ENCODE measurements around the gene KLF5. TPM values are rescaled to one million over a fixed set of nuclear protein-coding genes. Genes with fewer than 3 reads are reported as not detected.

Gene KLF5
- polyA plus RNA-seq, 3 donors, result 1.8 to 6.5 (median 3.6) TPM

DNA sequence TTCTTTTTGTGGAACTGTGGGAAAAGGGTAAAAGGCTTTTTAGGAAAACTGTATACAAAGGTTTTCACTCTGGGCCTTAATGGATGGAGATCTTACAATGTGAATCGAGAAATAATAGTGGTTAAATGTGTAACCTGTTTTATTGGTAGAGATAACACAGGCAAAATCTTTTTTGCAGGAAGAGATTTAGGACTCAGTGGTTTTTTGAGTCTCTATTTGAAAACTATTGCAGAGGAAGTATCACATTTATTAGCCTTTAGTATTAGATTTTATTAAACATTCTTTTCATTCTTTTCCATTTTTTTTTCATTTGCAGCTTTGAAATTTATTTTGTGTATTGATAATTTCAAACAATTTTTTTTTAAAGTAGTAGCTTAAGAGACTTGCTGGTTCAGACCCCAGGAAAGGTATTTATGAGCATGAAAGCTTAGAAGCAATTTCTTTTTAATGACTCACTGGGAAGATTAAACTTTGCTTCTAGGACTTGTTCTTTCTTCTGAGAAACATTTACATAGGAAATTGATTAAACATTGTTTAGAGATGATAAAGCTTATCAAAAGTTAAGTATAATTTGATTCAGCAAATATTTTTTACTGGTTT lies 10.5 kb downstream of the KLF5 start:
- Histone ChIP-seq H3K4me2 (replicated peaks; ENCODE audit: extremely low read depth, low read length, poor library complexity, severe bottlenecking) (no peak overlapping the region), H3K79me2 (ENCODE audit: insufficient read depth, low read length) (no peaks in the 10 kb centered on the region), H3K9me3 (replicated peaks in 1 of 2; ENCODE audit: control insufficient read depth in 1 of 2, insufficient read depth in 1 of 2, low read length in 2 of 2) (no peaks in the 10 kb centered on the region), H3K4me3 (replicated peaks in 1 of 3; ENCODE audit: low read depth in 2 of 3, low read length in 3 of 3) (no peak overlapping the region), H3K4me1 (ENCODE audit: control insufficient read depth in 1 of 2, insufficient read depth in 2 of 2, low read length in 2 of 2) (peaks cover 0 to 4% of the 10 kb centered on the region in 2 donors), H2AFZ (ENCODE audit: insufficient read depth, low read depth, low read length, poor library complexity, severe bottlenecking) (no peak overlapping the region), H3K9ac (ENCODE audit: insufficient read depth, low read length, poor library complexity, severe bottlenecking) (no peak overlapping the region), H3K36me3 (replicated peaks in 1 of 2; ENCODE audit: control insufficient read depth in 1 of 2, insufficient read depth in 2 of 2, low read length in 2 of 2) (no peaks in the 10 kb centered on the region), H4K20me1 (ENCODE audit: insufficient read depth, low read length) (no peaks in the 10 kb centered on the region), H3K27ac (ENCODE audit: low read depth in 1 of 2, low read length in 2 of 2) (no peak overlapping the region), H3K27me3 (ENCODE audit: control insufficient read depth in 2 of 2, insufficient read depth in 2 of 2, low read length in 2 of 2) (no peaks in the 10 kb centered on the region)
- no peak for DNase-seq
- intact Hi-C loops (cut with micrococcal nuclease), result no loop called here
- H3K4me1 Mint-ChIP-seq, result peaks cover 13% of the 10 kb centered on the region
- peaks cover 7 to 8% of the 10 kb centered on the region in 2 donors for H3K36me3 Mint-ChIP-seq
- TF ChIP-seq, protein P1, sequence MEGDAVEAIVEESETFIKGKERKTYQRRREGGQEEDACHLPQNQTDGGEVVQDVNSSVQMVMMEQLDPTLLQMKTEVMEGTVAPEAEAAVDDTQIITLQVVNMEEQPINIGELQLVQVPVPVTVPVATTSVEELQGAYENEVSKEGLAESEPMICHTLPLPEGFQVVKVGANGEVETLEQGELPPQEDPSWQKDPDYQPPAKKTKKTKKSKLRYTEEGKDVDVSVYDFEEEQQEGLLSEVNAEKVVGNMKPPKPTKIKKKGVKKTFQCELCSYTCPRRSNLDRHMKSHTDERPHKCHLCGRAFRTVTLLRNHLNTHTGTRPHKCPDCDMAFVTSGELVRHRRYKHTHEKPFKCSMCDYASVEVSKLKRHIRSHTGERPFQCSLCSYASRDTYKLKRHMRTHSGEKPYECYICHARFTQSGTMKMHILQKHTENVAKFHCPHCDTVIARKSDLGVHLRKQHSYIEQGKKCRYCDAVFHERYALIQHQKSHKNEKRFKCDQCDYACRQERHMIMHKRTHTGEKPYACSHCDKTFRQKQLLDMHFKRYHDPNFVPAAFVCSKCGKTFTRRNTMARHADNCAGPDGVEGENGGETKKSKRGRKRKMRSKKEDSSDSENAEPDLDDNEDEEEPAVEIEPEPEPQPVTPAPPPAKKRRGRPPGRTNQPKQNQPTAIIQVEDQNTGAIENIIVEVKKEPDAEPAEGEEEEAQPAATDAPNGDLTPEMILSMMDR (IDR thresholded peaks at IDR 0.05), result no peak
- WGBS (ENCODE audit: insufficient coverage), result no CpG with 5 or more reads among the region's 1 CpG
- H3K27ac Mint-ChIP-seq, result no peak overlapping the region
- H3K9me3 Mint-ChIP-seq, result no peaks in the 10 kb centered on the region
- no peak overlapping the region for H3K4me3 Mint-ChIP-seq
- peaks cover 0 to 2% (median 0%) of the 10 kb centered on the region in 3 donors for H3K27me3 Mint-ChIP-seq (ENCODE audit: low read depth in 3 of 3)

DNA sequence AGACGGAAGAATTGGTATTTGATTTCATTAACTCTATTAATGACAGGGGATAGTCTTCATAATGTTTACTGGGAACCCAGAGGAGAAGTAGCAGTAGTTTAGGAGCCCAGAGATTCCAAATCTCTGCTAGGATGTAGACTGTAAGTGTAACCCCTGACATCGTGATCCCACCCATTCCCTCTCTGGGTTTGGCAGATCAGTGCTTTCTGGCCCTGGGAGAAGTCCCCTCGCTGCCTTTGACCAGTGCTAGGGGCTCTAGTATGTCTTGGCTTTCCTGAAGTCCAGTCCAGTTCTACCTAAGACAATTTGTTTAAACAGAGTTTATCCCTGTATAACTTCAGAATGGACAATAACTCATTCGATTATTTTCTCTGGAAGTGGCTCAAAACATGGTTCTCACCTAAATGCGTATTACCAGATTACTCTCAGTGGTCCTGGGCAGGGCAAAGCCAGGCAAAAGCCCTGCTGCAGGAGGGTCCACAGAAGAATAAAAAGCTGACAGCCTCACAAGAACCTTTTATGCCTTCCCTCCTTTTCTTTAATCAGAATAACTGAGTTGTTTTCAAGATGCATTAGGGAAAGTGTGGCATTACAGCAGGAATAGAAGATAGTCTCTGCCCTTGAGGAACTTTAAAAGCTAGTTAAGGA lies 11.8 kb downstream of the KLF5 start:
- Mint-ChIP-seq H3K4me3 (no peak overlapping the region), H3K4me1 (peaks cover 16% of the 10 kb centered on the region), H3K36me3 (peaks cover 5 to 7% of the 10 kb centered on the region in 2 donors), H3K27me3 (ENCODE audit: low read depth in 3 of 3) (peaks cover 0 to 2% (median 1%) of the 10 kb centered on the region in 3 donors), H3K9me3 (no peaks in the 10 kb centered on the region), H3K27ac (no peak overlapping the region)
- Histone ChIP-seq H3K9ac (ENCODE audit: insufficient read depth, low read length, poor library complexity, severe bottlenecking) (no peak overlapping the region), H2AFZ (ENCODE audit: insufficient read depth, low read depth, low read length, poor library complexity, severe bottlenecking) (no peak overlapping the region), H3K4me3 (replicated peaks in 1 of 3; ENCODE audit: low read depth in 2 of 3, low read length in 3 of 3) (no peak overlapping the region), H4K20me1 (ENCODE audit: insufficient read depth, low read length) (no peaks in the 10 kb centered on the region), H3K36me3 (replicated peaks in 1 of 2; ENCODE audit: control insufficient read depth in 1 of 2, insufficient read depth in 2 of 2, low read length in 2 of 2) (no peaks in the 10 kb centered on the region), H3K4me1 (ENCODE audit: control insufficient read depth in 1 of 2, insufficient read depth in 2 of 2, low read length in 2 of 2) (peaks cover 0 to 4% of the 10 kb centered on the region in 2 donors), H3K27me3 (ENCODE audit: control insufficient read depth in 2 of 2, insufficient read depth in 2 of 2, low read length in 2 of 2) (no peaks in the 10 kb centered on the region), H3K4me2 (replicated peaks; ENCODE audit: extremely low read depth, low read length, poor library complexity, severe bottlenecking) (no peak overlapping the region), H3K79me2 (ENCODE audit: insufficient read depth, low read length) (no peaks in the 10 kb centered on the region), H3K27ac (ENCODE audit: low read depth in 1 of 2, low read length in 2 of 2) (no peak overlapping the region), H3K9me3 (replicated peaks in 1 of 2; ENCODE audit: control insufficient read depth in 1 of 2, insufficient read depth in 1 of 2, low read length in 2 of 2) (no peaks in the 10 kb centered on the region)
- DNase-seq, result no peak
- TF ChIP-seq, protein P1 (IDR thresholded peaks at IDR 0.05), result no peak
- intact Hi-C loops (cut with micrococcal nuclease), result no loop called here
- WGBS (ENCODE audit: insufficient coverage), result 97% methylated on average over 4 of the region's 5 CpGs
